Mesendoderm (in vitro differentiated cells): Measurements from ENCODE around the gene PLEKHA8.

Experiments
- DNase-seq: peaks from one replicate; pipeline ENCODE4 v3.0.0; 2013
- H2AK5ac ChIP-seq: 2 replicates; pipeline ENCODE4 v1.6.1; 2013; ENCODE audit warnings: low read length, inconsistent platforms
- H2BK120ac ChIP-seq: 2 replicates; pipeline ENCODE4 v1.6.1; 2013; ENCODE audit warnings: low read depth, mild to moderate bottlenecking, low read length, moderate library complexity, mixed read lengths
- H2BK15ac ChIP-seq: replicated peaks from 2 replicates; pipeline ENCODE4 v1.6.1; 2013; ENCODE audit warnings: low read depth, mild to moderate bottlenecking, moderate library complexity
- H2BK5ac ChIP-seq: 2 replicates; pipeline ENCODE4 v1.6.1; 2013; ENCODE audit warnings: low read length, inconsistent platforms
- H3K18ac ChIP-seq: 2 replicates; pipeline ENCODE4 v1.6.1; 2013; ENCODE audit warnings: mild to moderate bottlenecking, low read length, mixed read lengths
- H3K23ac ChIP-seq: one replicate; pipeline ENCODE4 v1.6.1; 2013; ENCODE audit warnings: low read length
- H3K27ac ChIP-seq: 2 replicates; pipeline ENCODE4 v1.5.1; 2013; ENCODE audit warnings: low read depth, mild to moderate bottlenecking, inconsistent platforms, low read length, moderate library complexity
- H3K27me3 ChIP-seq: 2 replicates; pipeline ENCODE4 v1.6.1; 2013; ENCODE audit warnings: low read length, control low read depth, mild to moderate bottlenecking, inconsistent platforms; ENCODE audit not compliant: insufficient read depth, poor library complexity
- H3K36me3 ChIP-seq: 2 replicates; pipeline ENCODE4 v1.6.1; 2013; ENCODE audit warnings: low read length, inconsistent platforms; ENCODE audit not compliant: control insufficient read depth, insufficient read depth
- H3K4ac ChIP-seq: one replicate; pipeline ENCODE4 v1.6.1; 2013; ENCODE audit warnings: low read depth, mild to moderate bottlenecking, low read length, moderate library complexity
- H3K4me1 ChIP-seq: 2 replicates; pipeline ENCODE4 v1.6.1; 2013; ENCODE audit warnings: low read depth, low read length, inconsistent platforms; ENCODE audit not compliant: control insufficient read depth
- H3K4me2 ChIP-seq: 2 replicates; pipeline ENCODE4 v1.6.1; 2013; ENCODE audit warnings: low read length
- H3K4me3 ChIP-seq: 2 replicates; pipeline ENCODE4 v1.5.1; 2013; ENCODE audit warnings: mild to moderate bottlenecking, low read length
- H3K56ac ChIP-seq: one replicate; pipeline ENCODE4 v1.6.1; 2013; ENCODE audit warnings: low read length
- H3K79me1 ChIP-seq: 2 replicates; pipeline ENCODE4 v1.6.1; 2013; ENCODE audit warnings: low read length, inconsistent platforms
- H3K79me2 ChIP-seq: 2 replicates; pipeline ENCODE4 v1.6.1; 2013; ENCODE audit warnings: mild to moderate bottlenecking, low read length; ENCODE audit not compliant: control insufficient read depth, insufficient read depth
- H3K9ac ChIP-seq: 2 replicates; pipeline ENCODE4 v1.6.1; 2013; ENCODE audit warnings: low read length, inconsistent platforms
- H4K5ac ChIP-seq: one replicate; pipeline ENCODE4 v1.6.1; 2013; ENCODE audit warnings: low read length
- H4K8ac ChIP-seq: one replicate; pipeline ENCODE4 v1.6.1; 2013; ENCODE audit warnings: low read depth, mild to moderate bottlenecking, control low read depth, low read length, moderate library complexity
- WGBS: extraction: QIAGEN DNeasy Blood & Tissue Kit; methylation state at CpG from one replicate; pipeline ENCODE4 v1.1.7; 2013; ENCODE audit warnings: low lambda C conversion rate, missing lambda C conversion rate; ENCODE audit not compliant: insufficient coverage; ENCODE audit errors: extremely low coverage; 5-methylcytosine and 5-hydroxymethylcytosine counted together

PLEKHA8 gene

DNA sequence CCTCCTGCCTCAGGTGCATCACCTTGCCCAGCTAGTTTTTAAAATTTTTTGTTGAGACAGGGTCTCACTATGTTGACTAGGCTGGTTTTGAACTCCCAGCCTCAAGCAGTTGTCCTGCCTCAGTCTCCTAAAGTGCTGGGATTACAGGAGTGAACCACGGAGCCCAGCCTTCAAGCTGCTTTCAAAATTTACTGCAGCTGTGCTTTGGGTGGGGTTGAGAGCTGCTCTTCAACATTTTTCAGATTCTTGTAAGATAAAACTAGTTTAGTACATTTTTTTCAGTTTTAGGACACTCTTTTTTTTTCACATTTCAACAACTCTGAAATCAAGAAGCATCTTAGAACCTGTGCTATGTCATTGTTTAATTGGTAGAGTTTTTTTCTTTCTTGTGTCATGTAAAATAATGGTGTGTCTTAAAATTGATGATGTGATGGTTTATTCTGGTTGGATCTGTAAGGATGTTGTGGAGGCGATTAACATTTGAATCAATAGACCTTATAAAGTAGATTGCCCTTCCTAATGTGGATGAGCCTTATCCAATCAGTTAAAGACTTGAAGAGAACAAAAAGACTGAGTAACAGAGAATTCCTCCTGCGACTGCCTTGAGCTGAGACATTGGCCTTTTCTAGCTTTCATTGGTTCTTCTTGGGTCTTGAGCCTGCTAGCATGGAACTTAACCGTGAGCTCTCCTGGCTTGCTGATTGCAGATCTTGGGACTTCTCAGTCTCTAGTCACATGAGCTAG, 13.5 kb downstream of the PLEKHA8 start:
- no peaks in the 10 kb centered on the region for H3K36me3 ChIP-seq
- peaks cover 17% of the 10 kb centered on the region for H3K79me1 ChIP-seq
- H3K4me2 ChIP-seq = no peak overlapping the region
- H3K56ac ChIP-seq = no peak overlapping the region
- no peak overlapping the region for H2AK5ac ChIP-seq
- H3K4ac ChIP-seq = no peak overlapping the region
- no peaks in the 10 kb centered on the region for H3K4me1 ChIP-seq
- H3K9ac ChIP-seq = no peak overlapping the region
- no peak overlapping the region for H4K5ac ChIP-seq
- H3K18ac ChIP-seq = no peak overlapping the region
- H3K27ac ChIP-seq = no peak overlapping the region
- no CpG with 5 or more reads among the region's 4 CpGs for WGBS
- H4K8ac ChIP-seq = no peak overlapping the region
- no peak overlapping the region for H3K4me3 ChIP-seq
- H3K79me2 ChIP-seq = peaks cover 22% of the 10 kb centered on the region
- DNase-seq = no peak
- H2BK15ac ChIP-seq = no peak overlapping the region
- no peak overlapping the region for H3K23ac ChIP-seq
- no peaks in the 10 kb centered on the region for H3K27me3 ChIP-seq
- H2BK5ac ChIP-seq = no peak overlapping the region
- H2BK120ac ChIP-seq = no peak overlapping the region

DNA sequence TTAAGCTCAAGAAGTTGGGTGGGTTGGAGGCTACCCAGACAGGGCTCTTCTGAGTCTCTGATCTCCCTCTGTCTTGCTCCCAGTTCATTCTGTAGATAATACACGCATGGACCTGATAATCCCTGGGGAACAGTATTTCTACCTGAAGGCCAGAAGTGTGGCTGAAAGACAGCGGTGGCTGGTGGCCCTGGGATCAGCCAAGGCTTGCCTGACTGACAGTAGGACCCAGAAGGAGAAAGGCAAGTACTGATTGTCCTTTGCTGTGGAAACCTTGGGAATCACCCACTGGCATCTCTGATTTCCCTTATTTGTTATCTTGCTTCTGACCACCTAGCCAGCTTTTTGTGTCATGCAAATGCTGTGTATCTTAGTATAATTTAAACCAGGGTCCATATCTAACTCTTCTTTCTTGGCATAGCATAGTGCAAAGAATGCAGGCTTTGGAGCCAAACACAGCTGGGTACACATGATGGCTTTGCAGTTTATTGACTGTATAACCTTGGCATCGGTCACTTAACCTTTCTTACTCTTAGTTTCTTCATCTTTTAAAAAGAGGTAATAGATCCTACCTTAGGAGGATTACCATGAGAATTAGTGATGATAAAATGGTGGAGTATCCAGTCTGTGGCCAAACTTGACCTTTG, 18.0 kb downstream of the PLEKHA8 start:
- no peak overlapping the region for H3K27ac ChIP-seq
- no peak overlapping the region for H3K9ac ChIP-seq
- peaks cover 10% of the 10 kb centered on the region for H3K79me1 ChIP-seq
- H3K18ac ChIP-seq = no peak overlapping the region
- no peak overlapping the region for H3K23ac ChIP-seq
- no peak overlapping the region for H2BK15ac ChIP-seq
- no peak for DNase-seq
- H4K8ac ChIP-seq = no peak overlapping the region
- WGBS = no CpG with 5 or more reads among the region's 3 CpGs
- no peaks in the 10 kb centered on the region for H3K4me1 ChIP-seq
- H2BK120ac ChIP-seq = no peak overlapping the region
- no peak overlapping the region for H3K56ac ChIP-seq
- H3K4ac ChIP-seq = no peak overlapping the region
- H3K27me3 ChIP-seq = no peaks in the 10 kb centered on the region
- peaks cover 15% of the 10 kb centered on the region for H3K79me2 ChIP-seq
- H4K5ac ChIP-seq = no peak overlapping the region
- no peak overlapping the region for H2BK5ac ChIP-seq
- H3K36me3 ChIP-seq = no peaks in the 10 kb centered on the region
- no peak overlapping the region for H3K4me2 ChIP-seq
- H3K4me3 ChIP-seq = no peak overlapping the region
- no peak overlapping the region for H2AK5ac ChIP-seq

DNA sequence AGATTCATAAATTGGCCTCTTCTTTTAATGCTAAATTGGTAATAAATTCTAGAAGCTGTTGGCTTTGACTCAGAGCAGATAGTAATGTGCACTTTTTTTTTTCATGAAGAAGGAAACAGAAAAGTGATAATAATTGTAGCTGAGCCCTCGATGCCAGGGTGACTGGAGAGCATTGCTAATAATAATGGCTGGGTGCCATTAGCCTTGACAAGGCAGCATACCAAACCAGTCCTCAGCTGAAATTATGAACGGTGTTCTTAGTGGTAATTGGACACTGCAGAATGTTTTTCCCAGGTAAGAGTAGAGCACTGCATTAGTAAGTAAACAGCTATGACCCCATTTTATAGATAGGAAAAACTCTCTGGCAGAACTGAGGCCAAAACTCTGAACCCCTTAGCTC, 18.9 kb downstream of the PLEKHA8 start:
- H2AK5ac ChIP-seq = no peak overlapping the region
- no peak overlapping the region for H3K4ac ChIP-seq
- H2BK5ac ChIP-seq = no peak overlapping the region
- no peak overlapping the region for H3K4me2 ChIP-seq
- no CpG with 5 or more reads among the region's 2 CpGs for WGBS
- H3K79me2 ChIP-seq = peaks cover 13% of the 10 kb centered on the region
- peaks cover 6% of the 10 kb centered on the region for H3K79me1 ChIP-seq
- H3K4me1 ChIP-seq = no peaks in the 10 kb centered on the region
- no peak overlapping the region for H3K4me3 ChIP-seq
- no peak overlapping the region for H2BK15ac ChIP-seq
- H3K18ac ChIP-seq = no peak overlapping the region
- no peaks in the 10 kb centered on the region for H3K27me3 ChIP-seq
- H4K5ac ChIP-seq = no peak overlapping the region
- no peaks in the 10 kb centered on the region for H3K36me3 ChIP-seq
- no peak overlapping the region for H3K56ac ChIP-seq
- H2BK120ac ChIP-seq = no peak overlapping the region
- DNase-seq = no peak
- no peak overlapping the region for H3K23ac ChIP-seq
- H4K8ac ChIP-seq = no peak overlapping the region
- no peak overlapping the region for H3K27ac ChIP-seq
- H3K9ac ChIP-seq = no peak overlapping the region

DNA sequence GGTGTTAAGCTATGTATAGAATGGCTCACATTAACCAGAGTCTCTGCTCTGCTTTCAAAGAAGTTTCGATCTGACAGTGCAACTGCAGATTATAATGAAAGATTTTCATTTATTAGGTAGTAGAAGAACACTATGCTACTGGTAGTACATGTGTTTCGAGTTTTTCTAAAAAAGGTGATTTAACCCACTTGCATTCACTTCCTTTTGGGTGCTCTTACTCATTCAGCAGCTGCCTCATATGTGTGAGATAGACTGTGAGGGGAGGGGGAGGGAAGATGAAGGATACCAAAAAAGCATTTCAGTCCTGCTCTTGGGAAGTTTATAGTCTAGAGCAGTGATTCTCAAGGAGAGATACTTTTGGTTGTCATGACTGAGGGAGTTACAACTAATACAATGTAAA, 20.4 kb downstream of the PLEKHA8 start:
- Histone ChIP-seq H2AK5ac (no peak overlapping the region), H2BK15ac (no peak overlapping the region), H2BK120ac (no peak overlapping the region), H3K56ac (no peak overlapping the region), H3K18ac (no peak overlapping the region), H3K23ac (no peak overlapping the region), H3K27me3 (no peaks in the 10 kb centered on the region), H2BK5ac (no peak overlapping the region), H3K36me3 (no peaks in the 10 kb centered on the region), H3K4ac (no peak overlapping the region), H3K9ac (no peak overlapping the region), H3K4me3 (no peak overlapping the region), H3K4me2 (no peak overlapping the region), H3K27ac (no peak overlapping the region), H3K79me2 (peaks cover 2% of the 10 kb centered on the region), H3K4me1 (no peaks in the 10 kb centered on the region), H4K8ac (no peak overlapping the region), H4K5ac (no peak overlapping the region), H3K79me1 (peaks cover 1% of the 10 kb centered on the region)
- DNase-seq = no peak
- WGBS = no CpG with 5 or more reads among the region's 2 CpGs

DNA sequence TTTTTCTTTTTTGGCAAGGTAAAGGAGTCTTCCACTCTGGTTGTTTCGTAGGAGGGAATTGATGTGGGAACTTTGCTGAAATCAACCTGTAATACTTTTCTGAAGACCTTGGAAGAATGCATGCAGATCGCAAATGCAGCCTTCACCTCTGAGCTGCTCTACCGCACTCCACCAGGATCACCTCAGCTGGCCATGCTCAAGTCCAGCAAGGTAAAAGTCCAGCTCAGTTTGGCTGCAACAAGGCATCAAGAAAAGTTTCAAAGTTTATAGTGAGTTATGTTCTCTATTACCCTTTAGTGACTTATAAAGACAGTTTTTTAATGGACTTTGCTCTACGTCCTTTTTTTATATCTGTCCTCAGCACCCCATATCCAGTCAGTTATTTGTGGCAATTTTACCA, 21.0 kb downstream of the PLEKHA8 start:
- no peak overlapping the region for H3K4ac ChIP-seq
- no peak for DNase-seq
- no peak overlapping the region for H3K9ac ChIP-seq
- no peak overlapping the region for H4K8ac ChIP-seq
- H3K79me2 ChIP-seq = no peaks in the 10 kb centered on the region
- H2BK5ac ChIP-seq = no peak overlapping the region
- no peaks in the 10 kb centered on the region for H3K36me3 ChIP-seq
- no peaks in the 10 kb centered on the region for H3K4me1 ChIP-seq
- H2BK15ac ChIP-seq = no peak overlapping the region
- H4K5ac ChIP-seq = no peak overlapping the region
- no peak overlapping the region for H3K27ac ChIP-seq
- no peak overlapping the region for H2BK120ac ChIP-seq
- no peak overlapping the region for H3K18ac ChIP-seq
- H3K56ac ChIP-seq = no peak overlapping the region
- H3K4me3 ChIP-seq = no peak overlapping the region
- H3K23ac ChIP-seq = no peak overlapping the region
- no CpG with 5 or more reads among the region's 4 CpGs for WGBS
- no peak overlapping the region for H3K4me2 ChIP-seq
- no peaks in the 10 kb centered on the region for H3K79me1 ChIP-seq
- H2AK5ac ChIP-seq = no peak overlapping the region
- no peaks in the 10 kb centered on the region for H3K27me3 ChIP-seq
